Left lung (tissue), 10 donors: Measurements from ENCODE around the gene FAM131C. TPM values are rescaled to one million over a fixed set of nuclear protein-coding genes. Genes with fewer than 3 reads are reported as not detected.
"Not testable (repeated sequence)": the region's sequence is repeated elsewhere in the genome, so short reads cannot be mapped to it uniquely, and the experiment has no call there.

Source experiments
- ATAC-seq: fragments of 200-7000 bp; cut with Tn5 transposase; one replicate; pipeline ENCODE4 v1.9.1; 2020; ENCODE audit warnings: moderate library complexity
- DNase-seq, 4 donors: peaks; one replicate each; pipeline ENCODE4 v3.0.0-alpha.2; 2013 to 2020
- H3K27ac ChIP-seq, 2 donors: fragments of 200-600 bp; sonication (generic) in 1 of 2; one replicate each; pipeline versions ENCODE4 v1.5.0 to v1.8.0; 2020 to 2021
- H3K27me3 ChIP-seq, 2 donors: fragments of 200-600 bp; sonication (generic) in 1 of 2; one replicate each; pipeline versions ENCODE4 v1.5.0 to v1.8.0; 2020 to 2021
- H3K36me3 ChIP-seq, 2 donors: fragments of 200-600 bp; sonication (generic) in 1 of 2; one replicate each; pipeline versions ENCODE4 v1.5.0 to v1.8.0; 2020 to 2021
- H3K4me1 ChIP-seq, 2 donors: fragments of 200-600 bp; one replicate each; pipeline ENCODE4 v1.8.0; 2021
- H3K4me3 ChIP-seq, 2 donors: fragments of 200-600 bp; sonication (generic) in 1 of 2; one replicate each; pipeline versions ENCODE4 v1.5.0 to v1.8.0; 2020 to 2021; ENCODE audit warnings: mild to moderate bottlenecking in 1 of 2
- H3K9me3 ChIP-seq, 2 donors: fragments of 200-600 bp; sonication (generic) in 1 of 2; one replicate each; pipeline versions ENCODE4 v1.5.0 to v1.8.0; 2020 to 2021
- intact Hi-C, 2 donors: fragments of 100-400 bp; cut with DNase I; formaldehyde crosslinking; loops; one replicate each; pipeline versions ENCODE4 v1.11.2 to v1.14.2; 2022
- polyA plus RNA-seq, 6 donors: library from polyadenylated mRNA; unstranded; fragments of 120-200 nt; gene quantifications; one replicate each; pipeline ENCODE4 v1.2.1, GENCODE V29; 2013; ENCODE audit not compliant: insufficient read length in 6 of 6
- total RNA-seq, 2 donors: library from RNA; stranded (reverse); fragmentation: NEBNext Ultra II Directional; extraction: Animal tissue kit (Norgen Biotek cat#: 25700); gene quantifications; one replicate each; pipeline ENCODE4 v1.2.1, GENCODE V29; 2021
- TF ChIP-seq, protein P1 (sequence below), 2 donors: fragments of 200-600 bp; sonication (generic) in 1 of 2; IDR thresholded peaks; one replicate each; pipeline versions ENCODE4 v1.5.0 to v1.8.0; 2021; ENCODE audit warnings: antibody characterized with exemption in 2 of 2
- donor health status: DM: no; HTN: yes; CAD: no.
- donor health status: DM: no; HTN: no; CAD: no.

Gene FAM131C
- total and polyA plus RNA-seq, 8 donors: 0.08 to 0.21 (median 0.17) TPM; not detected in 4

DNA sequence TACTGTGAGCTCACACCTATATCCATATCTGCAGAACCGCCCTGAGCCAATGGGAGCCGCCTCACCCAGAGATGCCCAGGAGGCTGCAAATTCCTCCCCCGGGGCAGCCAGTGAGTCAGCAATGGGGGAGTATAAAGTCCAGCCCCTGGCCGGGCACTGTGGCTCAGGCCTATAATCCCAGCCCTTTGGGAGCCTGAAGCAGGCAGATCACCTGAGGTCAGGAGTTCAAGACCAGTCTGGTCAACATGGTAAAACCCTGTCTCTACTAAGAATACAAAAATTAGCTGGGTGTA lies 34.9 kb downstream of the FAM131C start:
- DNase-seq: no peak
- TF ChIP-seq, protein P1, sequence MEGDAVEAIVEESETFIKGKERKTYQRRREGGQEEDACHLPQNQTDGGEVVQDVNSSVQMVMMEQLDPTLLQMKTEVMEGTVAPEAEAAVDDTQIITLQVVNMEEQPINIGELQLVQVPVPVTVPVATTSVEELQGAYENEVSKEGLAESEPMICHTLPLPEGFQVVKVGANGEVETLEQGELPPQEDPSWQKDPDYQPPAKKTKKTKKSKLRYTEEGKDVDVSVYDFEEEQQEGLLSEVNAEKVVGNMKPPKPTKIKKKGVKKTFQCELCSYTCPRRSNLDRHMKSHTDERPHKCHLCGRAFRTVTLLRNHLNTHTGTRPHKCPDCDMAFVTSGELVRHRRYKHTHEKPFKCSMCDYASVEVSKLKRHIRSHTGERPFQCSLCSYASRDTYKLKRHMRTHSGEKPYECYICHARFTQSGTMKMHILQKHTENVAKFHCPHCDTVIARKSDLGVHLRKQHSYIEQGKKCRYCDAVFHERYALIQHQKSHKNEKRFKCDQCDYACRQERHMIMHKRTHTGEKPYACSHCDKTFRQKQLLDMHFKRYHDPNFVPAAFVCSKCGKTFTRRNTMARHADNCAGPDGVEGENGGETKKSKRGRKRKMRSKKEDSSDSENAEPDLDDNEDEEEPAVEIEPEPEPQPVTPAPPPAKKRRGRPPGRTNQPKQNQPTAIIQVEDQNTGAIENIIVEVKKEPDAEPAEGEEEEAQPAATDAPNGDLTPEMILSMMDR (IDR thresholded peaks at IDR 0.05): no peak
- intact Hi-C loops: no loop called here
- no peaks in the 10 kb centered on the region for H3K27me3 ChIP-seq
- no peak overlapping the region for H3K4me3 ChIP-seq
- no peaks in the 10 kb centered on the region for H3K9me3 ChIP-seq
- H3K4me1 ChIP-seq: no peaks in the 10 kb centered on the region
- no peak overlapping the region for H3K27ac ChIP-seq
- no peak for ATAC-seq
- no peaks in the 10 kb centered on the region for H3K36me3 ChIP-seq

DNA sequence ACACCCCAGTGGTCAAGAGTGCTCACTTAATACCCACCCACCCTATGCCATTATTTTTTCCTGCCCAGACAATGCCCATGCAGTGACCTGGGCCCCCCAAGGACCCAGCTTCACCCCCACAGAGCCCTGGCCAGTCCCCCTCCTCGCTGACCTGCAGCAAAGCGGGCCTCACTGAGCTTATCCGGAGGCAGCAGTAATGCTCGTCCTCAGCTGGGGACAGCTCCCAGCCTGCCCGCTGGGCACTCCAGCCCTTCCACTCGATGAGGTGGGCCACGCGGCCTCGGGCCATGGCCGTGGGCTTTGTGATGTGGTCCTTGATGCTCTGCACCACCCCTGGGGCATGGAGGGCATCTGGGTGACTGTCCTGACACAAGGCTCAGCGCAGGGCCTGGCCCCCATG lies 37.0 kb downstream of the FAM131C start:
- H3K36me3 ChIP-seq, H3K27me3 ChIP-seq, ATAC-seq, intact Hi-C loops, H3K9me3 ChIP-seq, H3K4me3 ChIP-seq, DNase-seq, H3K27ac ChIP-seq, H3K4me1 ChIP-seq: not testable (repeated sequence)

DNA sequence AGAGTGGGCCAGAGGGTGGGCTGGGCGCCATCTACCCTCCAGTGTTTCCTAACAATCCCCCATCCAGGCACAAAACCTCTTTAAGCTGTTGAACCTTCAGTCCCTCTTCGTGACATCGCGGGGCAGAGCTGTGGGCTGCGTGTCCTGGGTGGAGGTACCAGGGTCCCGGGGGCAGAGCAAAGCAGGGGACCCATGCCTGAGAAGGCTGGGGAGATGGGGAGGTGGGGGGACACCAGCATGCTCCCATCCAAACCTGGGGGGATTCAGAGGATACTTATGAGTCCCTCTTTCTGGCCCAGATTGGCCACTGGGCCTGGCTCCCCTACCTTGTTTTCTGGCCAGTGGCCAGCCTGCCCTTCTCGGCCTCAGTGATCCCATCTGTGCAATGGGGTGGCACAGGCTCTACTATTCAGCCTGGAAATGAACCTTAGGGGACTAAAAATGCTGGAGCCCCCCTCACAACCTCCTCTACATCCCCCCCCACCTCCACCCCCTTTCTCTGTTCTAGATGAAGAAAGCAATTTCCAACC lies 40.3 kb downstream of the FAM131C start:
- H3K9me3 ChIP-seq, intact Hi-C loops, H3K4me1 ChIP-seq, H3K36me3 ChIP-seq, H3K4me3 ChIP-seq, H3K27ac ChIP-seq, DNase-seq, ATAC-seq: not testable (repeated sequence)
- H3K27me3 ChIP-seq: peaks cover 0 to 18% of the 10 kb centered on the region in 2 donors

DNA sequence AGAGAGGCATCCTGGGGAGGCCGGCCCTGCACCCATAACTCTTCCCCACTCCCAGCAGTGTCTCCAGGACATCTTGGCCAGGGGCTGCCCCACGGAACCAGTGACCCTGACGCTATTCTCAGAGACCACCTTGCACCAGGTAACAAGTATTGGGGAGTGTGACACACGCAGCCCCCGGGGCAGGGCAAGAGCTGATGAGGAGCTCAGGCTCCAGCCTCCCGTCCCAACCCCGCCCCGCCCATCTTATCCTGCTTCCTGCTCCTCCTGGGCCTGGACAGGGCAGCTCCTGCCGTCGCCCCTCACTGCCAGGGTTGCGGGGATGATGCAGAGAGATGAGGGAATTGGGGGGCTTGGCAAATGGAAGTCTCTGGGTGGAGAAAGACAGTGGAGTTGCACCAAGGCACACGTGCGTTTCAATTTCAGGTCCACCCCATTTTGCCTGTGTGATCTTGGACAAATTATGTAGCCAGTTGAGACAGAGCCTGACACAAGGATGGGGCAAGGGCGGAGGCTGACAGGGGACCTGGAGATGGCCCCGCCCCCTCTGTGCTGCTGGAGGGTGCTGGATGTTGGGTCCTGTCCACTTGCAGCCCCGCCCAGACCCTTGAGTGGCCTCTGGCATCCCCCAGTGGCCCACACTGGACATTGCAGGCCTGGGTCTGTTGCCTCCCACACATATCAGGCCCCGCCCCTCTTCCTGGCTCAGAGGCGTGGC lies 40.9 kb downstream of the FAM131C start:
- intact Hi-C loops: no loop called here
- TF ChIP-seq, protein P1 (IDR thresholded peaks at IDR 0.05): peak; percentile 85 to 90
- Histone ChIP-seq H3K4me1 (no peaks in the 10 kb centered on the region), H3K27ac (no peak overlapping the region), H3K9me3 (no peaks in the 10 kb centered on the region), H3K27me3 (peaks cover 0 to 25% of the 10 kb centered on the region in 2 donors), H3K36me3 (no peaks in the 10 kb centered on the region), H3K4me3 (no peak overlapping the region)
- DNase-seq: peak; percentile 60 to 90 (median 84)
- ATAC-seq: peak; percentile 98

DNA sequence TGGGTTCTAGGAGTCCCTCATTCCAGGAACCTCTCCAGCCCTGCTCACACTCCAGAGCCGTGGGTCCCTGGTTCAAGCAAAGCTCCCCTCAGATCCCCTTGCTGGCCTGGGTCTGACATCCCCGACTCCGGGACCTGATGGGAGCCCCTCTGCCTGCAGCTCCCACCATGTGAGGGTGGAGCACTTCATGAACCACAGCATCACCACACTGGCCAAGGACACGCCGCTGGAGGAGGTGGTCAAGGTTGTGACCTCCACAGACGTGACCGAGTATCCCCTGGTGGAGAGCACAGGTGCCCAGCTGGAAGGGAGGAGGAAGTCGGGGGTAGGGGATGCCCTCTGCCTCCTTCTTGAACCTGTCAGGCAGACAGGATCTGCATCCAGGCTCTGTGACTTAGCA lies 41.9 kb downstream of the FAM131C start:
- H3K27ac ChIP-seq: no peak overlapping the region
- peaks cover 5 to 8% of the 10 kb centered on the region in 2 donors for H3K4me1 ChIP-seq
- no peak overlapping the region for H3K4me3 ChIP-seq
- intact Hi-C loops: no loop called here
- no peaks in the 10 kb centered on the region for H3K9me3 ChIP-seq
- TF ChIP-seq, protein P1 (IDR thresholded peaks at IDR 0.05): no peak
- H3K27me3 ChIP-seq: peaks cover 0 to 34% of the 10 kb centered on the region in 2 donors
- peak in 1 of 4 donors; percentile 41 for DNase-seq
- no peaks in the 10 kb centered on the region for H3K36me3 ChIP-seq
- no peak for ATAC-seq

DNA sequence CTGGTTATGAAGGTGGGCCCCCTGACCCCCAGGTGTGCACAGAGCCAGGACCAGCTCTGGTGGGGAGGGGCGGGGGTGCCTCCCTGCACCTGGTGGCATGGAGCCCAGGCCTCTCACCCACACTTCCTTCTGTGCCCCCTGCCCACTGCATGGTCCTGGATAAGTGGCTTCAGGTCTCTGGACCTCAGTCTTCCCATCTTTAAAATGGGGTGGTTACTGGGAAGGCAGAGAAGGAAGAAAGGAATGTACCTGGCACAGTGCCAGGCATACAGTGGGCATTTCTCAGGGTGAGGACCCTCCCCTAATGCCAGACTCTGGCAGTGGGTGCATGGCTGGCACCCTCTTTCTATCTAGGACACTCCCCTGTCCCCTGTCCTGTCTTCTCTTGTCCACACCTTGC lies 44.2 kb downstream of the FAM131C start:
- Histone ChIP-seq H3K36me3 (no peaks in the 10 kb centered on the region), H3K27me3 (peaks cover 0 to 41% of the 10 kb centered on the region in 2 donors), H3K27ac (no peak overlapping the region), H3K9me3 (no peaks in the 10 kb centered on the region), H3K4me1 (peaks cover 5 to 8% of the 10 kb centered on the region in 2 donors), H3K4me3 (no peak overlapping the region)
- ATAC-seq (no peak), DNase-seq (peak in 1 of 4 donors; percentile 45)
- TF ChIP-seq, protein P1 (IDR thresholded peaks at IDR 0.05): no peak
- intact Hi-C loops: no loop called here

DNA sequence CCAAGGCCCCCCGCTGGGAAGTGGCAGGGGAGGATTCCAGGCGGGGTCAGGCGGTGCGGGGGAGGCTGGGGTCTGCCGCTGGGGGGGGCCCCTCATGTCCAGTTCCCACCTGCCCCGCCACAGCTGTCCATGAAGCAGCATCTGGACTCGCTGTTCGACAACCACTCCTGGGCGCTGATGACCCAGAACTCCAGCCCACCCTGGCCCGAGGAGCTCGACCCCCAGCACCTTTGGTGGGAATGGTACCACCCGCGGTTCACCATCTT lies 44.5 kb downstream of the FAM131C start:
- ATAC-seq, H3K4me1 ChIP-seq, H3K4me3 ChIP-seq, intact Hi-C loops, DNase-seq, H3K36me3 ChIP-seq, H3K27ac ChIP-seq, H3K9me3 ChIP-seq: not testable (repeated sequence)
- H3K27me3 ChIP-seq: peaks cover 0 to 41% of the 10 kb centered on the region in 2 donors
